Activated naive CD8-positive, alpha-beta T cell treated with anti-CD3 and anti-CD28 coated beads for 36 hours (primary cell): Measurements from ENCODE around the gene CPB1. TPM values are rescaled to one million over a fixed set of nuclear protein-coding genes. Genes with fewer than 3 reads are reported as not detected.

Experiments used
- DNase-seq: peaks from one replicate; pipeline ENCODE4 v3.0.0; 2021
- H3K27ac Mint-ChIP-seq: one replicate; pipeline ENCODE4 v1.8.0; 2022; ENCODE audit warnings: mild to moderate bottlenecking, moderate library complexity, mixed read lengths
- H3K27me3 Mint-ChIP-seq: one replicate; pipeline ENCODE4 v1.8.0; 2022; ENCODE audit warnings: mild to moderate bottlenecking, mixed read lengths
- H3K36me3 Mint-ChIP-seq: one replicate; pipeline ENCODE4 v1.8.0; 2021; ENCODE audit warnings: mild to moderate bottlenecking, mixed read lengths
- H3K4me1 Mint-ChIP-seq: one replicate; pipeline ENCODE4 v1.8.0; 2021; ENCODE audit warnings: mixed read lengths
- H3K4me3 Mint-ChIP-seq: one replicate; pipeline ENCODE4 v1.8.0; 2022; ENCODE audit warnings: mild to moderate bottlenecking, moderate library complexity, mixed read lengths
- H3K9me3 Mint-ChIP-seq: one replicate; pipeline ENCODE4 v1.8.0; 2022; ENCODE audit warnings: mixed read lengths
- total RNA-seq, 2 experiments: library from RNA; stranded (reverse); gene quantifications; one replicate each; pipeline ENCODE4 v1.2.3, GENCODE V29; 2021

The CPB1 gene
- total RNA-seq, 2 experiments from 2014 or later, result not detected

DNA sequence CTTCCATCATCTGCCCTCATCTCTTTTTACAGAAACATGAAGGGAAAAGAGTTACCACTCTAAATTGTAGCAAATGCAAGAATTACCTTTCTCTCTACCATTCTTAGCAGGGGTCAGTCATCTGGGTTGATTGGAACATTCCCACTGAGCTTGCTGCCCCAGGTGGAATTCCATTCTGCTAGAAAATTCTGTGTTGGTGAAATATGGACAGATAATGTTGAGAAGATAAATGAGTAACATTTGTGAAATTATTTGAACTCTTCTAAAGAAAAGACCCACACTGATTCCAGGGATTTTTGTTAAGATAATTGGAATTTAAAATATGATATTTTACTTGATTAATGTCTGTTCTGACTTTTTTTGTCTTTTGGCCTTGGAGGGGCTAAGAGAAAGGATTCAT is 26.4 kb downstream of the CPB1 start:
- Mint-ChIP-seq H3K27me3 (peaks cover 3% of the 10 kb centered on the region), H3K36me3 (no peaks in the 10 kb centered on the region), H3K4me1 (no peaks in the 10 kb centered on the region), H3K9me3 (no peaks in the 10 kb centered on the region), H3K27ac (no peak overlapping the region), H3K4me3 (no peak overlapping the region)
- DNase-seq, result no peak

DNA sequence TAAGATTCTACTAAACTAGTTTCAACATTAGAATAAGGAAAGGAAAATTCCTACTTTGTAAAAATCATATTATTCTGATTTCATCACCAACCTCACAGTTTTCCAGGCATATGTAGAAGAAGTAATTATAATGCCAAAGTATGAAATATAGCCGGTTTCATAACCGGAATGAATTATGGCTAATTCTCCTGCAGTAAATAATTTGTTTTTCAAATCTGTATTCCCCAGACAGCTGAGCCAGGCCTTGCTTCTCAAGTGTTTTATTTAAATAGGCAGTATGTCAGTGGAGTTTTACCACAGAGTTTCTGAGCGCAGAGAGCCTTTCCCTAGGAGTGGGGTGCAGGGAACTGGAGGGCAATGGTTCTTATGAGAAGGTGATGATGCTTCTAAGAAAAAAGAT is 28.8 kb downstream of the CPB1 start:
- no peaks in the 10 kb centered on the region for H3K4me1 Mint-ChIP-seq
- DNase-seq, result no peak
- H3K27me3 Mint-ChIP-seq, result peaks cover 9% of the 10 kb centered on the region
- no peak overlapping the region for H3K4me3 Mint-ChIP-seq
- H3K36me3 Mint-ChIP-seq, result no peaks in the 10 kb centered on the region
- no peaks in the 10 kb centered on the region for H3K9me3 Mint-ChIP-seq
- H3K27ac Mint-ChIP-seq, result no peak overlapping the region

DNA sequence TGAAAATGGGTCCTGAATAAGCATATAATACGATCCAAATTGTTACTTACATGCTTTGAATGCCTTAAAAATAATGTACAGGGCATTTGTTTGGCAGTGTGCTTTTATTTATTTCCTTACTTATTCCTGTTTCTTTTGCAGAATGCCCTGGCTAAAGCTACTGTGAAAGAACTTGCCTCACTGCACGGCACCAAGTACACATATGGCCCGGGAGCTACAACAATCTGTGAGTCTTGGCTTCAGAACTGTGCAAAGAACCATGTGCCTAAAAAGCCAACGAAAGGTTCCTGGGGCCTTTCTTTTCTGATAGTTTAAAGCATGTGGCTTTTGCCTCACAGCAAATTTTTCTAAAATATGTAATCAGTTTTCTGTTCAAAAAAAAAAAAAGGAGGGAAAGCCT is 29.7 kb downstream of the CPB1 start:
- H3K4me1 Mint-ChIP-seq, result no peaks in the 10 kb centered on the region
- DNase-seq, result no peak
- H3K4me3 Mint-ChIP-seq, result no peak overlapping the region
- H3K27ac Mint-ChIP-seq, result no peak overlapping the region
- H3K9me3 Mint-ChIP-seq, result no peaks in the 10 kb centered on the region
- no peaks in the 10 kb centered on the region for H3K36me3 Mint-ChIP-seq
- H3K27me3 Mint-ChIP-seq, result peaks cover 12% of the 10 kb centered on the region

DNA sequence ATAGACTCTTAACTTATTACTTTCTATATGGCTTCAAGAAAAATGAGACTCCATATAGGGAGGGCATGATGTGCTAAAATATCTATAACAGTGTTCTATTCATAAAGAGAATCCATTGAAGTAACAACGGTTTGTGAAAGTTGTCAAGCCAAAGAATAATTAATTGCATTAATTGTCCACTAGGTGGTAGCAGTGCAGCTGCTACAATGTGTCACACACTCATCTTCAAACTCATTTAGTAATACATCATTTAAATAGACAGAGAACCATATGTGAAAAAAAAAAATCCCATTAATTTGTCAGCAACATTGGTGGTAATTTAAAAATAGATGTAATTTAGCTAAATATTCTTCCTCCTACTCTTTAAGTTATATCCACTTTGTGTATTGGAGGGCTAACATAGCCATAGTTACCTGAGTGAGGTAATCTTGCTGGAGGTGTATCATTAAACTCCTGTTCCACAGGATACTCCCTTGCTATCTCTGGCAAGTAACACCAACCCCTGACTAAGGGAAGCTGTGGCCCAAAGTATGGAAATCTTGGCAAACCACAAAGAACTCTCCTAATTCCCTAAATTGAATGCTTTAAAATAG is 33.8 kb downstream of the CPB1 start:
- H3K4me1 Mint-ChIP-seq, result no peaks in the 10 kb centered on the region
- peaks cover 13% of the 10 kb centered on the region for H3K27me3 Mint-ChIP-seq
- no peak overlapping the region for H3K27ac Mint-ChIP-seq
- no peaks in the 10 kb centered on the region for H3K36me3 Mint-ChIP-seq
- H3K4me3 Mint-ChIP-seq, result no peak overlapping the region
- DNase-seq, result no peak
- no peaks in the 10 kb centered on the region for H3K9me3 Mint-ChIP-seq

DNA sequence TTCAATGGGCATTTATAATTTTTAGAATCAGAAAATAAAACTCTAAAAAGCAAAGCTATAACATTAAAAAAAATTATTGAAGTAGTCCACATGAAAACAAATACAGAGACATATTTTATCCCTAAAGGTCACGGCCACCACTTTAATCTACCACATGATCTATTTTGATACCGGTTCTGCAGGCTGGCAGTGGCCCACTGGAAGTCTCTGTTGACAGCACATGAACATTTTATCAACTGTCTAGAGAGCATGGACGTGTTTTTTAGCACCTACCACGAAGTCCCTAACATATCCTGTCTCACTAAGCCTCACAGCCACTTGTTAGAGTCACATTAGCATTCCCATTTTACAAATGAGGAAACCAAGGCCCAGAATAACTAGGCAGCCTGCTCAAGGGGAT is 35.7 kb downstream of the CPB1 start:
- DNase-seq, result no peak
- no peaks in the 10 kb centered on the region for H3K36me3 Mint-ChIP-seq

DNA sequence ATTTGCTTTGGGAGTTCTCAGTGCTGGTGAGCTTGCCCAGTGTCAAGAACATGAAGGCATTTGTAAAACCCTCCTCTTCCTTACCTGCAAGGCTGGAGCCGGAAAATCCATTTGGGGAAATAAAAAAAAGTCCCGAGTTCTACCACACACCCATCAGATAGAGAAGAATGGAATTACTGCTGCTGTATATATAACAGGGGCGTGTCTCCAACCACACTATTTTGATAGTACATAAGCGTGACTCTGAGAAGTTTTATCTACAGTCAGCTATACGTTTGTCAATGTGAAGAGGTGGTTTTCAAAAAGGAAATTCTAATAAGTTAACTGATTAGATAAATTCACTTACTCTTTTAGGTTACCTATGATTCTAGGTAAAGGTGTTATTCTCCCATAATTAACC is 36.2 kb downstream of the CPB1 start:
- Mint-ChIP-seq H3K9me3 (no peaks in the 10 kb centered on the region), H3K4me1 (no peaks in the 10 kb centered on the region), H3K36me3 (no peaks in the 10 kb centered on the region), H3K27me3 (peaks cover 20% of the 10 kb centered on the region), H3K27ac (no peak overlapping the region), H3K4me3 (no peak overlapping the region)
- no peak for DNase-seq

More for the DNA sequence above, 35.7 kb downstream of the CPB1 start:
- H3K27me3 Mint-ChIP-seq, result peaks cover 20% of the 10 kb centered on the region
- no peak overlapping the region for H3K27ac Mint-ChIP-seq
- no peaks in the 10 kb centered on the region for H3K4me1 Mint-ChIP-seq
- no peaks in the 10 kb centered on the region for H3K9me3 Mint-ChIP-seq
- no peak overlapping the region for H3K4me3 Mint-ChIP-seq

DNA sequence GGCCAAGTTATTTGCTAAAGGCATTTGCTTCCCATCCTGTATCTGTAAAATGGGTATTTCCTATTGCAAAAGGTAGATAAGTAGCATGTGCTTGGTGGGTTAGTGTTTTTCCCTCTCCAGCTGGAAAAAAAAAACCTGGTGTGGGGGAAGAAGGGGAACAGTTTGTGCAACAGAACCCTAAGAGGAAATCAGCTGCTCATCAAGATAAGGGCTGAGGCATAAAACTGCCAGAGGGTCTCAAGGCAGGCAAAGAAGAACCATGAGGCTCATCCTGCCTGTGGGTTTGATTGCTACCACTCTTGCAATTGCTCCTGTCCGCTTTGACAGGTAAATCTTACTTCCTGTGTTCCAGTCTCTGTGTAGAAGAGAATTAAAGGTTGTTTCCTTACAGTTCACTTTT is 37.4 kb downstream of the CPB1 start, which contains the start of gene CPA3:
CPA3 (plus strand) TSS at position 248 of the 400 bp plus-strand sequence; CDS start at position 260, 12 bp downstream.
- Mint-ChIP-seq H3K4me3 (no peak within 1 kb of the TSS), H3K9me3 (no peaks in the 10 kb centered on the region), H3K36me3 (no peaks in the 10 kb centered on the region), H3K4me1 (no peaks in the 10 kb centered on the region), H3K27me3 (peaks cover 20% of the 10 kb centered on the region), H3K27ac (no peak within 1 kb of the TSS)
- DNase-seq, result no peak

DNA sequence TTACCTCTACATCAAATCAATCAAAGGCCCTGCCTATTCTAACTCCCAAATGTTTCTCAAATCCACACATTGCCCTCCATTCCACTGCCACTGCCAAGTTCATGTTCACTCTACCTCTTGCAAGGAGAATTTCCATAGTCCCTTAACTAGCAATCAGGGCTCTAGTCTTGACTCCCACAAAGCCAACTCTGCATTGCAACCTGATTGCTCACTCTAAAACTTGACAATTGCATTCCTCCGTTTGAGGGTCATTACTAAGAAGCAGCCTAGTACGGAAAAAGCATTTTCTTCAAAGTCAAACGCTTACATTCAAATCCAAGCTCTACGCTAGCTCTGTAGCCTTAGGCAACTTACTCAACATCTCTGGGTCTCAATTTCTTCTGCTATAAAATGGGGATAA is 38.6 kb downstream of the CPB1 start:
- no peak for DNase-seq
- Mint-ChIP-seq H3K4me1 (no peaks in the 10 kb centered on the region), H3K27ac (no peak overlapping the region), H3K4me3 (no peak overlapping the region), H3K36me3 (no peaks in the 10 kb centered on the region), H3K9me3 (no peaks in the 10 kb centered on the region), H3K27me3 (peaks cover 14% of the 10 kb centered on the region)

DNA sequence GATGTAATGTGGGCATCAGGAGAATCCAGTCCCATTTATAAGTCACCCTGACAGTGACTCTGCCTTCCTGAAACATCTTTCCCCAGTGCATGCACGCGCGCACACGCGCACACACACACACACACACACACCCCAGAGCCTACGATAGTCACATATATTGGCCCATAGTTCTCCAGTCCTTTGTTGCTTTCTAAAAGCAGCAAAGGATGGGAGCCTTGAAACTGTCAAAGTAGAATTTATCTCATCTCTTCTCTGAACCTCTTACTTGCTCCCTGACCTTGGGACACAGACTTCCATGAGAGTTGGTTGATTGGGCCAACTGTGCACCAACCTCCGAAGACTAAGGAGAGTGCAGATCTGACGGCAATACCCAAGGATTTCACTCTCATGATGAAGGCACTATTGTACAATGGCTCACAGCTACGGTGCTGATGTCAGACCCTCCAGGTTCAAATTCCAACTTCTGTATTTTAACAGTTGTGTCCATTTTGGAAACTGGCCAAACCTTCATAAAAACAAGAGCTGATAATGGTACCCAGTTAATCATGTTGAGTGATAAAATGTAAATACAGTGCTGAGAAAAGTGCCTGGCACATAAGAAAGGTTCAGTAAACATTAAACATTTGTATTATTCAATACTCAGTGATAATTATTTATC is 45.8 kb downstream of the CPB1 start:
- Mint-ChIP-seq H3K27ac (no peak overlapping the region), H3K36me3 (no peaks in the 10 kb centered on the region), H3K4me3 (no peak overlapping the region), H3K27me3 (peaks cover 4% of the 10 kb centered on the region), H3K9me3 (no peaks in the 10 kb centered on the region), H3K4me1 (no peaks in the 10 kb centered on the region)
- no peak for DNase-seq

DNA sequence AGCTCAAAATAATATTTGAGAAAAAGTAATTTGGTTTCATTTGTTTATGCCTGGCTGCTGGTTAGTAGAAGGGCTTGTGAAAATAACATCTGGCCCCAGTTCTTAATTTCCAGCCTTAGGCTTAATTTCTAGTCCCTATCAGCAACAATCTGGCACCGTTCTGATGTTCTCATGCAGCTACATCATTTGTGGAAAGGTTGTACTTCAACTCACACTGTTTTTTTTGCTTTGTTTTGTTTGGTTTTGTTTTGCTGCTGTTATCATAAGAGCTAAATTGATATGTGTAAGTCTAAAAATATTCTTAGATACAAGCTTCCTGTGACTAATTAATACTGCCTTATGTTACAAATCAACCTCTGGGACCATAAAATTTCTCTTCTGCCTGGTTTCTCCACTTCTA is 46.4 kb downstream of the CPB1 start:
- no peak overlapping the region for H3K4me3 Mint-ChIP-seq
- DNase-seq, result no peak
- no peaks in the 10 kb centered on the region for H3K9me3 Mint-ChIP-seq
- no peaks in the 10 kb centered on the region for H3K4me1 Mint-ChIP-seq
- peaks cover 4% of the 10 kb centered on the region for H3K27me3 Mint-ChIP-seq
- H3K36me3 Mint-ChIP-seq, result no peaks in the 10 kb centered on the region
- no peak overlapping the region for H3K27ac Mint-ChIP-seq

DNA sequence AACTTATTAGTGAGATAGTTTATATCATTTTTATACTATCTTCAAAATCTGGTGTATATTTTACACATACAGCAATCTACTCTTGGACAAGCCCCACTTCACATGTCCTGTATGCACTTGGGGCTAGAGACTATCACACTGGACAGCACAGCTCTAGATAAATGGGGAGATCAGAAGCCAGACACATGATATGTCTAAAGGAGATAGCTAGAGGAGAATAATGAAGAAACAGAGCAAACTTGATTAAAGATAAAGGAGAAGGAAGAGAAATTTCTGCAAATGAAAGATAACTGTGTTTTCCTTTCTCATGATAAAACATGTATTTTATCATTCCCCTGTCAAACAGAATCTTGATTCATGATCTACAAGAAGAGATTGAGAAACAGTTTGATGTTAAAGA is 50.5 kb downstream of the CPB1 start:
- Mint-ChIP-seq H3K27ac (no peak overlapping the region), H3K9me3 (no peaks in the 10 kb centered on the region), H3K4me3 (no peak overlapping the region), H3K36me3 (no peaks in the 10 kb centered on the region), H3K4me1 (no peaks in the 10 kb centered on the region), H3K27me3 (peaks cover 4% of the 10 kb centered on the region)
- DNase-seq, result no peak

DNA sequence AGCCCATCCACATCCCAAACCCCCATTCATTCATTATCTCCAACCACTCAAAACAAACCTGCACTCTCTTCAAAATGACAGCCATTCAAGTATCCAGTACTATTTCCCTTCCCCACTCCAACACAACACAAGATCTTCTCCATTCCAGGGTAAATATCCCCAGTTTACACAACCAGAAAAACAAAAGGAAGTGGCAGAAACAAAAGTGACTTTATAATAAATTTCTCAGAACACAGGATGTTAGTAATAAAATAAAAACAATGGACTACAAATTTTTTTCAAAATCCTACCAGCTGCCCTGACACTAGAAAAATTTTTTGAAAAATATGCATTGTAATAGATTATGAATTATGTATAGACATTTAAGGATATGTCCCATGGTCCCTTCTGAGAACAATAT is 51.6 kb downstream of the CPB1 start:
- Mint-ChIP-seq H3K4me1 (no peaks in the 10 kb centered on the region), H3K36me3 (no peaks in the 10 kb centered on the region), H3K27me3 (peaks cover 4% of the 10 kb centered on the region), H3K27ac (no peak overlapping the region), H3K4me3 (no peak overlapping the region), H3K9me3 (no peaks in the 10 kb centered on the region)
- DNase-seq, result no peak

DNA sequence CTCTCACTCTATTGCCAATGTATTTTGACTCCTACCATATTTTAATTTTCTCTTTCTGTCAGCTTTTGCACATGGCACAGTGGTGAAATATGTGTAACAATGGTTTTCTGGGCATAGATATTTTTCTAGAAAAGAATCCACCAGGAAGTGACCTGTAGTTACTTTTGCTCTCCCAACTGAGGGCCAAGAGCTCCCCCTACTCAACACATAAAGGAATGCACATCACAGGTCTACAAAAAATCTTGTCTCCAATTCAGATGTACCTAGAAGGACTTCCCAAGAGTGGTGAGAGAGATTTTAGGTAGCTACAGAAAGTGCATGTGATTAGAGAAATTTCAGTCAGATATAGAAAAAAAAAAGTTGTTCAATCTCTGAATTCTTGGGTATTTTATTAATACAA is 53.1 kb downstream of the CPB1 start:
- no peak for DNase-seq
- Mint-ChIP-seq H3K27ac (no peak overlapping the region), H3K9me3 (no peaks in the 10 kb centered on the region), H3K4me3 (no peak overlapping the region), H3K4me1 (no peaks in the 10 kb centered on the region), H3K27me3 (peaks cover 4% of the 10 kb centered on the region), H3K36me3 (no peaks in the 10 kb centered on the region)

DNA sequence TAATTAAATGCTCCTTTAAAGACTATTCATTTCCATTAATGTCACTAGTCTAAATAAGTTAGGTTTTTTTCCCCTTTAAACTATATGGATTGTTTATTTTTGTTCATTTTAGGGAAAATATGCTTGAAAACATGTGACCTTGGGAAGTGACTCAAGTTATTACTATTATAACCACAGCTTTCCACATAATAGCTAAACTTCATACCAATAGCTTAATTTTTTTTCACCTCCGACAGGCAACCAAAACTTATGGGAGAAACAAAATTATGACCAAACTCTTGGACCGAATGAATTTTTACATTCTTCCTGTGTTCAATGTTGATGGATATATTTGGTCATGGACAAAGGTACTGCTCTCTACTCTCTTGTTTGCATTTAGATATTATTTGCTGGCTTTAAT is 53.7 kb downstream of the CPB1 start:
- Mint-ChIP-seq H3K36me3 (no peaks in the 10 kb centered on the region), H3K27me3 (peaks cover 4% of the 10 kb centered on the region), H3K4me3 (no peak overlapping the region), H3K4me1 (no peaks in the 10 kb centered on the region), H3K9me3 (no peaks in the 10 kb centered on the region), H3K27ac (no peak overlapping the region)
- no peak for DNase-seq

DNA sequence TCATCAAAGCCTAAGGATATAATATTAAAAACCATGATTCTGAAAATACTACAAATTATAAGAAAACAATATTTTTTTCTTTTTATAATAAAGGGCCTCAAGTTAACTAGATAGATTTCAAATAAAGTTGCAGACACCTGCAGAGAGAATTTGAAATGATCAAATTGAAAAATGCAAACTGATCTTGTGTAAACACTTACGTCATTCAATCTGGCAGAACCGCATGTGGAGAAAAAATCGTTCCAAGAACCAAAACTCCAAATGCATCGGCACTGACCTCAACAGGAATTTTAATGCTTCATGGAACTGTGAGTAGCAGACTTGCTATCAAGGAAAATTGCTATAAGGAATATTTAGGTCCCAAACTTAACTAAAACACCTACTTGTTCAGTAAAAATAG is 54.7 kb downstream of the CPB1 start:
- Mint-ChIP-seq H3K27ac (no peak overlapping the region), H3K9me3 (no peaks in the 10 kb centered on the region), H3K36me3 (no peaks in the 10 kb centered on the region), H3K4me1 (no peaks in the 10 kb centered on the region), H3K27me3 (no peaks in the 10 kb centered on the region), H3K4me3 (no peak overlapping the region)
- no peak for DNase-seq

DNA sequence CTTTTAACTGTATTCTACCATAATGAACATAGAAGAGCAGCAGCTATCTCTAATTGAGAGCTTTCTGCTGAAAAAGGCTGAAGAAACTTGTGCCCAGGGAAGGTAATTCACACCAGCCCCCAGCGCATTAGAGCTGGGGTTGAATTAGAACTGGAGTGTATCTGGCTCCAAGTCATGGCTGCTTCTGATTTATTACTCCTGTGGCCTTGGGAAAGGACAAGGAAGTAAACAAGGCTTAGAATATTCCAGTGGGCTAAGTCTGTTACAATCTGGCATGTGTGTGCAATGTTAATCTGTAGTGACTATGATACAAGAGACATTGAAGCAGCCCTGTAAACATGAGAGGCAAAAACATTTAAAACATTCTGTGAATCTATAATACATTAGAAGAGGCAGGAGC is 55.6 kb downstream of the CPB1 start:
- H3K4me1 Mint-ChIP-seq, result no peaks in the 10 kb centered on the region
- no peak overlapping the region for H3K4me3 Mint-ChIP-seq
- no peaks in the 10 kb centered on the region for H3K9me3 Mint-ChIP-seq
- DNase-seq, result no peak
- H3K27me3 Mint-ChIP-seq, result peaks cover under 1% of the 10 kb centered on the region
- H3K27ac Mint-ChIP-seq, result no peak overlapping the region
- H3K36me3 Mint-ChIP-seq, result no peaks in the 10 kb centered on the region
